Sigmoid colon (tissue), 7 donors: ENCODE results near the gene SSUH2. TPM values are rescaled to one million over a fixed set of nuclear protein-coding genes. Genes with fewer than 3 reads are reported as not detected.

Experiments
- DNase-seq: peaks from one replicate; pipeline ENCODE4 v3.0.0-alpha.2; 2019
- H3K27ac ChIP-seq, 4 donors: fragments of 200-600 bp; sonication (generic); one replicate each; pipeline ENCODE4 v1.5.1; 2016 to 2019; ENCODE audit warnings: mild to moderate bottlenecking in 1 of 4
- H3K27me3 ChIP-seq, 3 donors: fragments of 200-600 bp; sonication (generic); one replicate each; pipeline ENCODE4 v1.5.1; 2019; ENCODE audit warnings: mild to moderate bottlenecking in 1 of 3
- H3K36me3 ChIP-seq, 4 donors: fragments of 200-600 bp; sonication (generic); one replicate each; pipeline ENCODE4 v1.5.1; 2016 to 2019
- H3K4me1 ChIP-seq, 4 donors: fragments of 200-600 bp; sonication (generic); one replicate each; pipeline ENCODE4 v1.5.1; 2017 to 2019
- H3K4me3 ChIP-seq, 4 donors: fragments of 200-600 bp; sonication (generic); one replicate each; pipeline ENCODE4 v1.5.1; 2017 to 2019; ENCODE audit warnings: mild to moderate bottlenecking in 2 of 4, moderate library complexity in 1 of 4
- H3K9me3 ChIP-seq, 4 donors: fragments of 200-600 bp in 3 of 4; sonication (generic) in 3 of 4; one replicate each; pipeline versions ENCODE4 v1.5.1 to v1.6.1; 2013 to 2019
- CTCF ChIP-seq, 4 experiments: fragments of 450-650 bp in 3 of 4; fragments of 200-600 bp in 1 of 4; IDR thresholded peaks; one replicate each; pipeline ENCODE4 v1.5.1; 2016 to 2019; ENCODE audit warnings: antibody characterized with exemption in 4 of 4, mild to moderate bottlenecking in 3 of 4, moderate library complexity in 2 of 4
- EP300 ChIP-seq, 4 donors: sonication (generic); formaldehyde crosslinking; IDR thresholded peaks; one replicate each; pipeline ENCODE4 v1.6.1; 2017; ENCODE audit warnings: antibody characterized with exemption in 4 of 4
- POLR2A ChIP-seq, 2 donors: fragments of 450-650 bp; IDR thresholded peaks; one replicate each; pipeline ENCODE4 v1.6.1; 2016; ENCODE audit warnings: antibody characterized with exemption in 2 of 2, mild to moderate bottlenecking in 2 of 2, moderate library complexity in 2 of 2
- POLR2AphosphoS5 ChIP-seq, 4 donors: sonication (generic); formaldehyde crosslinking; IDR thresholded peaks; one replicate each; pipeline ENCODE4 v1.6.1; 2017; ENCODE audit warnings: antibody characterized with exemption in 4 of 4
- WGBS, 2 donors: extraction: QIAGEN DNeasy Blood & Tissue Kit; methylation state at CpG; one replicate each; pipeline ENCODE4 v1.1.7; 2013; 5-methylcytosine and 5-hydroxymethylcytosine counted together
- intact Hi-C: fragments of 100-400 bp; cut with DNase I; formaldehyde crosslinking; loops from one replicate; pipeline ENCODE4 v1.15.1; 2023
- polyA plus RNA-seq, 3 donors: library from polyadenylated mRNA; stranded (reverse); fragments of 200-250 nt; gene quantifications; one replicate each; pipeline ENCODE4 v1.2.3, GENCODE V29; 2013
- total RNA-seq, 4 donors: library from RNA; depleted of rRNA; stranded (reverse); fragments of >200 nt; gene quantifications; one replicate each; pipeline ENCODE4 v1.1.0, GENCODE V29; 2016
- donor health status: healthy with polysubstance abuse.
- donor health status: Bipolar disorder and iron deficiency.
- donor health status: healthy.

Gene SSUH2
- total and polyA plus RNA-seq, 7 donors, result 0.16 to 4.4 (median 0.95) TPM; not detected in 2

- intact Hi-C loops, result no loop called here
- Histone ChIP-seq H3K9me3 (no peaks in the 10 kb centered on the region), H3K4me3 (no peak overlapping the region), H3K36me3 (no peaks in the 10 kb centered on the region), H3K4me1 (peaks cover 0 to 17% (median 12%) of the 10 kb centered on the region in 4 donors), H3K27ac (no peak overlapping the region), H3K27me3 (no peaks in the 10 kb centered on the region)
- WGBS, 2 donors, result 93 to 95% methylated on average over 7 of the region's 7 CpGs
- DNase-seq, result no peak
- TF ChIP-seq POLR2A (IDR thresholded peaks at IDR 0.05) (no peak), EP300 (IDR thresholded peaks at IDR 0.05) (no peak), POLR2AphosphoS5 (IDR thresholded peaks at IDR 0.05) (no peak), CTCF (IDR thresholded peaks at IDR 0.05) (no peak)
These were observed 40.6 kb downstream of the SSUH2 start for GRCh38 chr3:8604006-8604405.

- no peak for DNase-seq
- TF ChIP-seq EP300 (IDR thresholded peaks at IDR 0.05) (no peak), POLR2A (IDR thresholded peaks at IDR 0.05) (no peak), CTCF (IDR thresholded peaks at IDR 0.05) (no peak), POLR2AphosphoS5 (IDR thresholded peaks at IDR 0.05) (no peak)
- Histone ChIP-seq H3K4me3 (no peak overlapping the region), H3K36me3 (no peaks in the 10 kb centered on the region), H3K27me3 (no peaks in the 10 kb centered on the region), H3K4me1 (peaks cover 0 to 17% (median 12%) of the 10 kb centered on the region in 4 donors), H3K9me3 (no peaks in the 10 kb centered on the region), H3K27ac (no peak overlapping the region)
- 61 to 80% methylated on average over 9 of the region's 9 CpGs for WGBS, 2 donors
- intact Hi-C loops, result no loop called here
These were observed 41.4 kb downstream of the SSUH2 start for GRCh38 chr3:8603115-8603710.

- H3K9me3 ChIP-seq, result no peaks in the 10 kb centered on the region
- no peaks in the 10 kb centered on the region for H3K36me3 ChIP-seq
- no peaks in the 10 kb centered on the region for H3K27me3 ChIP-seq
- DNase-seq, result no peak
- H3K27ac ChIP-seq, result no peak overlapping the region
- TF ChIP-seq POLR2A (IDR thresholded peaks at IDR 0.05) (no peak), CTCF (IDR thresholded peaks at IDR 0.05) (no peak), EP300 (IDR thresholded peaks at IDR 0.05) (no peak), POLR2AphosphoS5 (IDR thresholded peaks at IDR 0.05) (no peak)
- H3K4me1 ChIP-seq, result no peaks in the 10 kb centered on the region
- intact Hi-C loops, result no loop called here
- no peak overlapping the region for H3K4me3 ChIP-seq
These were observed 44.1 kb downstream of the SSUH2 start for GRCh38 chr3:8600457-8600856.

GRCh38 chr3:8599146-8599545 lies 45.5 kb downstream of the SSUH2 start:
- Histone ChIP-seq H3K4me1 (no peaks in the 10 kb centered on the region), H3K36me3 (no peaks in the 10 kb centered on the region), H3K4me3 (no peak overlapping the region), H3K9me3 (no peaks in the 10 kb centered on the region), H3K27ac (no peak overlapping the region), H3K27me3 (no peaks in the 10 kb centered on the region)
- 68 to 73% methylated on average over 3 of the region's 3 CpGs for WGBS, 2 donors
- TF ChIP-seq POLR2AphosphoS5 (IDR thresholded peaks at IDR 0.05) (no peak), POLR2A (IDR thresholded peaks at IDR 0.05) (no peak), CTCF (IDR thresholded peaks at IDR 0.05) (no peak), EP300 (IDR thresholded peaks at IDR 0.05) (no peak)
- intact Hi-C loops, result no loop called here
- no peak for DNase-seq
